CD4-positive, alpha-beta T cell (primary cell): ENCODE data around the gene GAL3ST3. TPM values are rescaled to one million over a fixed set of nuclear protein-coding genes. Genes with fewer than 3 reads are reported as not detected.
"Not testable (repeated sequence)": the region's sequence is repeated elsewhere in the genome, so short reads cannot be mapped to it uniquely, and the experiment has no call there.

ENCODE experiments used
- ATAC-seq: fragments of 200-7000 bp; cut with Tn5 transposase; one replicate; pipeline ENCODE4 v1.10.0; 2022; ENCODE audit warnings: mild to moderate bottlenecking; ENCODE audit not compliant: poor library complexity
- CTCF ChIA-PET: fragments of 350-600 bp; sonication (Branson Sonifier 250); formaldehyde crosslinking; loops from one replicate; lab custom pipeline; 2021; ENCODE audit warnings: antibody characterized with exemption, inconsistent platforms; lab: Charles Lee
- POLR2A ChIA-PET: fragments of 350-600 bp; sonication (Branson Sonifier 250); formaldehyde crosslinking; loops from one replicate; lab custom pipeline; 2021; ENCODE audit warnings: antibody characterized with exemption, inconsistent platforms; lab: Charles Lee
- DNase-seq, 14 experiments: peaks; one replicate each; pipeline ENCODE4 v3.0.0-alpha.2; 2013 to 2020; ENCODE audit warnings: mixed read lengths in 2 of 14
- H3K27ac ChIP-seq, 2 donors: one replicate each; pipeline versions ENCODE4 v1.5.1 to v1.7.0; 2013; ENCODE audit warnings: low read length in 2 of 2, low read depth in 1 of 2, mild to moderate bottlenecking in 1 of 2
- H3K27me3 ChIP-seq, 2 experiments: 1 replicate in 1 of 2; 2 replicates in 1 of 2; pipeline versions ENCODE4 v1.6.1 to v1.7.0; 2013; ENCODE audit warnings: low read length in 2 of 2, control low read depth in 1 of 2, mild to moderate bottlenecking in 1 of 2, moderate library complexity in 1 of 2; ENCODE audit not compliant: insufficient read depth in 2 of 2, control insufficient read depth in 1 of 2
- H3K36me3 ChIP-seq: one replicate; pipeline ENCODE4 v1.6.1; 2013; ENCODE audit warnings: low read length, control low read depth; ENCODE audit not compliant: insufficient read depth
- H3K4me1 ChIP-seq: one replicate; pipeline ENCODE4 v1.6.1; 2013; ENCODE audit warnings: low read length, control low read depth; ENCODE audit not compliant: insufficient read depth
- H3K4me3 ChIP-seq: one replicate; pipeline ENCODE4 v1.5.1; 2013; ENCODE audit warnings: mild to moderate bottlenecking, low read length, moderate library complexity
- H3K9me3 ChIP-seq, 2 experiments: 1 replicate in 1 of 2; 2 replicates in 1 of 2; pipeline versions ENCODE4 v1.6.1 to v1.7.0; 2013; ENCODE audit warnings: low read length in 2 of 2, mild to moderate bottlenecking in 2 of 2, control low read depth in 1 of 2, moderate library complexity in 1 of 2; ENCODE audit not compliant: control insufficient read depth in 1 of 2, insufficient read depth in 1 of 2
- H3K27ac Mint-ChIP-seq: one replicate; pipeline ENCODE4 v1.8.0; 2020; ENCODE audit warnings: mixed read lengths
- H3K27me3 Mint-ChIP-seq: one replicate; pipeline ENCODE4 v1.8.0; 2021; ENCODE audit warnings: mixed read lengths
- H3K36me3 Mint-ChIP-seq: one replicate; pipeline ENCODE4 v1.8.0; 2021; ENCODE audit warnings: low read depth, mixed read lengths
- H3K4me1 Mint-ChIP-seq: one replicate; pipeline ENCODE4 v1.8.0; 2021; ENCODE audit warnings: low read depth, mixed read lengths
- H3K4me3 Mint-ChIP-seq: one replicate; pipeline ENCODE4 v1.8.0; 2020; ENCODE audit warnings: mild to moderate bottlenecking, mixed read lengths
- H3K9me3 Mint-ChIP-seq: one replicate; pipeline ENCODE4 v1.8.0; 2020; ENCODE audit warnings: mixed read lengths
- CTCF ChIP-seq: fragments of 200-600 bp; IDR thresholded peaks from one replicate; pipeline ENCODE4 v1.8.0; 2022; ENCODE audit warnings: antibody characterized with exemption, mild to moderate bottlenecking
- intact Hi-C, 2 experiments: fragments of 100-400 bp; cut with DNase I in 1 of 2; cut with micrococcal nuclease in 1 of 2; formaldehyde crosslinking; loops; one replicate each; pipeline versions ENCODE4 v1.15.1 to v1.9.0; 2023 to 2025; cut with DNase I, micrococcal nuclease
- total RNA-seq, 174 experiments: library from RNA in 2 of 174; stranded (reverse) in 2 of 174; gene quantifications; one replicate each; pipeline ENCODE4 v1.2.3 and lab custom pipeline; 2021 to 2026

Gene GAL3ST3
- total RNA-seq, 2 experiments from 2014 or later: not detected

GRCh38 chr11:66026017-66026529 is 22.9 kb downstream of the GAL3ST3 start, which contains the start of gene CATSPER1:
Gene CATSPER1 (minus strand): TSS chr11:66026479. CDS start chr11:66026379, 100 bp downstream.
- H3K4me3 ChIP-seq: no peak within 1 kb of the TSS
- no peak within 1 kb of the TSS for H3K27ac Mint-ChIP-seq
- no peaks in the 10 kb centered on the region for H3K9me3 ChIP-seq
- intact Hi-C loops: no loop called here
- peaks cover 5% of the 10 kb centered on the region for H3K4me1 Mint-ChIP-seq
- TF ChIP-seq CTCF: no peak
- CTCF ChIA-PET: no interaction called here
- peaks cover 7% of the 10 kb centered on the region for H3K27me3 Mint-ChIP-seq
- H3K36me3 ChIP-seq: no peaks in the 10 kb centered on the region
- no peaks in the 10 kb centered on the region for H3K27me3 ChIP-seq
- POLR2A ChIA-PET: no interaction called here
- DNase-seq (no peak), ATAC-seq (no peak)
- H3K36me3 Mint-ChIP-seq: no peaks in the 10 kb centered on the region
- no peak within 1 kb of the TSS for H3K27ac ChIP-seq
- no peak within 1 kb of the TSS for H3K4me3 Mint-ChIP-seq
- H3K4me1 ChIP-seq: peaks cover 18% of the 10 kb centered on the region
- no peaks in the 10 kb centered on the region for H3K9me3 Mint-ChIP-seq

GRCh38 chr11:66023186-66023440 is 25.8 kb downstream of the GAL3ST3 start:
- H3K27me3 ChIP-seq, H3K4me3 Mint-ChIP-seq, H3K4me3 ChIP-seq, ATAC-seq, H3K27ac Mint-ChIP-seq, H3K27ac ChIP-seq, intact Hi-C loops, H3K4me1 Mint-ChIP-seq, DNase-seq, H3K36me3 ChIP-seq, H3K9me3 Mint-ChIP-seq, H3K36me3 Mint-ChIP-seq, H3K27me3 Mint-ChIP-seq, H3K9me3 ChIP-seq: not testable (repeated sequence)
- CTCF ChIA-PET: interaction anchor here (1.2 to 1.5 kb wide), 6 partner anchors 21 to 138 kb away, joined by 3 to 14 read pairs (median 6); partner anchors contain the start of genes BANF1 and EIF1AD
- peaks cover 20% of the 10 kb centered on the region for H3K4me1 ChIP-seq
- POLR2A ChIA-PET: interaction anchor here (1.2 kb wide), 1 partner anchor 20 kb away, joined by 3 read pairs; the partner anchor contains the start of gene BANF1

GRCh38 chr11:66022401-66023185 is 26.4 kb downstream of the GAL3ST3 start:
- ChIA-PET POLR2A (interaction anchor here (0.9 to 1.2 kb wide), 3 partner anchors 20 to 132 kb away, joined by 3 read pairs; partner anchors contain the start of genes BANF1, CCDC85B and SF3B2), CTCF (interaction anchor here (0.6 to 1.6 kb wide), 22 partner anchors 8 to 311 kb away, joined by 3 to 14 read pairs (median 4); partner anchors contain the start of genes BANF1, CCDC85B, CST6 and EIF1AD)
- peaks cover 5% of the 10 kb centered on the region for H3K4me1 Mint-ChIP-seq
- intact Hi-C loops: loop anchor here in 1 of 2 experiments (1.0 kb wide), 1 partner anchor 33 kb away; no protein-coding TSS in a partner anchor
- no peak overlapping the region for H3K27ac Mint-ChIP-seq
- peak; percentile 90 for TF ChIP-seq CTCF
- peak; percentile 98 for ATAC-seq
- no peaks in the 10 kb centered on the region for H3K36me3 Mint-ChIP-seq
- peak; percentile 50 to 86 (median 70) for DNase-seq
- Histone ChIP-seq H3K27me3 (no peaks in the 10 kb centered on the region), H3K9me3 (no peaks in the 10 kb centered on the region), H3K4me1 (peaks cover 20% of the 10 kb centered on the region), H3K27ac (no peak overlapping the region), H3K4me3 (no peak overlapping the region), H3K36me3 (no peaks in the 10 kb centered on the region)
- H3K9me3 Mint-ChIP-seq: no peaks in the 10 kb centered on the region
- peaks cover 7% of the 10 kb centered on the region for H3K27me3 Mint-ChIP-seq
- no peak overlapping the region for H3K4me3 Mint-ChIP-seq
